HepG2 (cell line): ENCODE measurements around the gene ZNF146. TPM values are rescaled to one million over a fixed set of nuclear protein-coding genes. Genes with fewer than 3 reads are reported as not detected.
A peak's percentile ranks its signal among the peaks of the same experiment; 100 is the strongest.

Source experiments
- AHR ChIP-seq: IDR thresholded peaks from 2 replicates; pipeline ENCODE4 v1.6.1; 2018; ENCODE audit warnings: missing genetic modification reagents, missing compliant biosample characterization
- CHD4 ChIP-seq: fragments of 200-600 bp; sonication (generic); IDR thresholded peaks from 2 replicates; pipeline ENCODE4 v1.7.0; 2017; ENCODE audit warnings: mild to moderate bottlenecking, low read length, borderline replicate concordance
- ELF4 ChIP-seq: sonication (generic); formaldehyde crosslinking; IDR thresholded peaks from 2 replicates; pipeline ENCODE4 v1.5.0; 2020; ENCODE audit warnings: missing genetic modification reagents, mild to moderate bottlenecking, moderate library complexity, borderline replicate concordance
- FOXK1 ChIP-seq: sonication (generic); formaldehyde crosslinking; IDR thresholded peaks from 2 replicates; pipeline ENCODE4 v1.4.0; 2020; ENCODE audit warnings: low read depth, missing genetic modification reagents, borderline replicate concordance
- HCFC1 ChIP-seq: fragments of 150-350 bp; IDR thresholded peaks from 2 replicates; pipeline ENCODE4 v1.6.1; 2014; ENCODE audit warnings: low read depth, low read length
- HDAC6 ChIP-seq: fragments of 200-600 bp; sonication (generic); IDR thresholded peaks from 2 replicates; pipeline ENCODE4 v1.7.0; 2017; ENCODE audit warnings: mild to moderate bottlenecking, antibody characterized with exemption, low read length, low read depth
- MIXL1 ChIP-seq: IDR thresholded peaks from 2 replicates; pipeline ENCODE4 v1.6.1; 2016
- NFKB2 ChIP-seq: sonication (generic); formaldehyde crosslinking; IDR thresholded peaks from 2 replicates; pipeline ENCODE4 v1.4.0; 2020; ENCODE audit warnings: missing genetic modification reagents, borderline replicate concordance
- NRL ChIP-seq: sonication (generic); formaldehyde crosslinking; IDR thresholded peaks from 2 replicates; pipeline ENCODE4 v1.5.0; 2020; ENCODE audit warnings: missing genetic modification reagents, mild to moderate bottlenecking, moderate library complexity, borderline replicate concordance
- POGK ChIP-seq: sonication (generic); formaldehyde crosslinking; conservative IDR thresholded peaks from 2 replicates; pipeline ENCODE4 v1.8.0; 2022; ENCODE audit warnings: mild to moderate bottlenecking, moderate library complexity, missing genetic modification reagents
- SIX4 ChIP-seq: sonication (generic); formaldehyde crosslinking; IDR thresholded peaks from 2 replicates; pipeline ENCODE4 v1.4.0; 2020; ENCODE audit warnings: missing genetic modification reagents
- ZFP62 ChIP-seq: sonication (generic); formaldehyde crosslinking; IDR thresholded peaks from 2 replicates; pipeline ENCODE4 v1.4.0; 2020; ENCODE audit warnings: missing genetic modification reagents
- ZNF138 ChIP-seq: sonication (generic); formaldehyde crosslinking; IDR thresholded peaks from 2 replicates; pipeline ENCODE4 v1.5.0; 2020; ENCODE audit warnings: mild to moderate bottlenecking, low read depth, missing genetic modification reagents
- ZNF326 ChIP-seq: sonication (generic); formaldehyde crosslinking; IDR thresholded peaks from 2 replicates; pipeline ENCODE4 v1.4.0; 2020; ENCODE audit warnings: missing genetic modification reagents, borderline replicate concordance
- ZNF557 ChIP-seq: sonication (generic); formaldehyde crosslinking; IDR thresholded peaks from 2 replicates; pipeline ENCODE4 v1.4.0; 2020; ENCODE audit warnings: missing genetic modification reagents
- ZNF670 ChIP-seq: sonication (generic); formaldehyde crosslinking; IDR thresholded peaks from 2 replicates; pipeline ENCODE4 v1.8.0; 2022; ENCODE audit warnings: mild to moderate bottlenecking, missing genetic modification reagents, borderline replicate concordance
- ZNF672 ChIP-seq: sonication (generic); formaldehyde crosslinking; IDR thresholded peaks from 2 replicates; pipeline ENCODE4 v1.8.1; 2022; ENCODE audit warnings: missing genetic modification reagents
- ZNF746 ChIP-seq: sonication (generic); formaldehyde crosslinking; IDR thresholded peaks from 2 replicates; pipeline ENCODE4 v1.8.0; 2022; ENCODE audit warnings: mild to moderate bottlenecking, missing genetic modification reagents
- ZNF768 ChIP-seq: sonication (generic); formaldehyde crosslinking; IDR thresholded peaks from 2 replicates; pipeline ENCODE4 v1.4.0; 2020; ENCODE audit warnings: missing genetic modification reagents
- ZSCAN31 ChIP-seq: sonication (generic); formaldehyde crosslinking; IDR thresholded peaks from 2 replicates; pipeline ENCODE4 v1.5.0; 2020; ENCODE audit warnings: low read depth, mild to moderate bottlenecking, missing genetic modification reagents
- ZUFSP ChIP-seq: sonication (generic); formaldehyde crosslinking; IDR thresholded peaks from 2 replicates; pipeline ENCODE4 v1.9.0; 2021; ENCODE audit warnings: missing genetic modification reagents, mild to moderate bottlenecking, borderline replicate concordance
- polyA plus RNA-seq, 8 experiments: library from polyadenylated mRNA; depleted of rRNA in 3 of 8; stranded (reverse) in 7 of 8; unstranded in 1 of 8; fragments of >200 nt; fragmentation: Illumina TruSeq in 4 of 8; extraction: Trizol in 4 of 8; gene quantifications; 2 replicates each; pipeline versions ENCODE4 v1.2.1 to v1.2.3, GENCODE V29; 2011 to 2016; ENCODE audit warnings: low read depth in 4 of 8, missing spikeins in 1 of 8, mixed read lengths in 1 of 8; ENCODE audit not compliant: insufficient read depth in 1 of 8
- total RNA-seq, 5 experiments: library from RNA; depleted of rRNA; stranded (reverse); fragments of >200 nt; fragmentation: Illumina TruSeq; extraction: Trizol; gene quantifications; 2 replicates each; pipeline ENCODE4 v1.2.3, GENCODE V29; 2016; ENCODE audit warnings: low read depth in 1 of 5
- TF ChIP-seq, protein P1 (sequence below), 2 experiments: sonication (generic) in 1 of 2; formaldehyde crosslinking in 1 of 2; IDR thresholded peaks; 2 replicates each; pipeline versions ENCODE4 v1.4.0 to v1.6.1; 2016 to 2020; ENCODE audit warnings: borderline replicate concordance in 1 of 2, low read depth in 1 of 2, mild to moderate bottlenecking in 1 of 2, missing genetic modification reagents in 1 of 2

ZNF146 gene
- total and polyA plus RNA-seq, 2 of the 13 experiments (the other 11 are each of a cell fraction or from before 2014, with no cell fraction given): 28.4 to 52.7 TPM

DNA sequence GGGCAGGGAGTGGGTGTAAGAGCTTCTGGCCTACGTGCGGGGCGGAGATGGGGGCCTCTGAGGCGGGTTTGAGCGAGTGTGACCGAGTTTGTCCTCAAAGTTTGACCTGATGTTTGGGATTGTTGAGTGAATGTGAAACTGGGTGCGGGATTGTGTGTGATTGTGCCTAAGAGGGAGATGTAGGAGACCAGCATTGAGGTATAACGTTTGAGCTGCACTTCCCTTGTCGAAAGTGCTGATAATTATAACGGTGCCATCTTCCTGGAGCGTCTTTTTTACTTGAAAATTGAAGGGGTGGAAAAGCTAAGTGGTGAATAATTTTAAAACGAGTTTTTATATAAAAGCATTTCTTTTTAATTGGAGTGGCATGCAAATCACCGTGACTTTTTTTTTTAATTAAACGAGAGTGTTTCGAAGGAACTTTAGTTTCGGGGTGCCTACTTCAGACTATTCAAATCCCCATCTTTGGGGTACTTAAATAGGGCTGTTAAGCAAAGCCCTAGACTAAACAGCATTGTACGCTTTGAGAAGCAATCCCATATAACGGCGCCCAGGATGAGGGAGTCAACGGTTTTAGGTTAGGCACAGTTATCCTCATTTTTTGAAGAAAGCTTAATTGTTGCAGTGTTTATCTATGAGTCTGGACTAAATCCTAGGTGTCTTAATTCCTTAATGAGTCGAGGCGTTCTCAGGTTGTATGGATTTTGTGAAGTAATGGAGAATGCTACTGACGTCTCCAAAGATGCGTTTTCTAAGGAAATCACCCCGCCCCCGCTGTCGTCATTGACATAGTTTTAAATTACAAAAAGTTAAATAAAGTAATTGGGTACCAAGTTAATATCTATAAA is 594 bp downstream of the ZNF146 start (continued):
- no peak for TF ChIP-seq ZNF326
- TF ChIP-seq SIX4 (CRISPR knock-in tag): no peak
- no peak for TF ChIP-seq ZNF746
- no peak for TF ChIP-seq ELF4 (CRISPR knock-in tag)
- TF ChIP-seq FOXK1 (CRISPR knock-in tag): no peak
- TF ChIP-seq ZSCAN31 (CRISPR knock-in tag): no peak
- TF ChIP-seq ZNF672 (CRISPR knock-in tag): no peak
- TF ChIP-seq AHR (CRISPR knock-in tag): no peak
- TF ChIP-seq NFKB2 (CRISPR knock-in tag): peak; percentile 59; the same call in 1 of the 2 replicates
- no peak for TF ChIP-seq NRL
- no peak for TF ChIP-seq ZNF768 (CRISPR knock-in tag)
- TF ChIP-seq ZNF670 (CRISPR knock-in tag): peak; percentile 47; the same call in 1 of the 2 replicates
- no peak for TF ChIP-seq ZFP62 (CRISPR knock-in tag)
- TF ChIP-seq CHD4: no peak
- TF ChIP-seq ZUFSP: no peak
- no peak for TF ChIP-seq MIXL1 (CRISPR knock-in tag)
- TF ChIP-seq, protein P1, sequence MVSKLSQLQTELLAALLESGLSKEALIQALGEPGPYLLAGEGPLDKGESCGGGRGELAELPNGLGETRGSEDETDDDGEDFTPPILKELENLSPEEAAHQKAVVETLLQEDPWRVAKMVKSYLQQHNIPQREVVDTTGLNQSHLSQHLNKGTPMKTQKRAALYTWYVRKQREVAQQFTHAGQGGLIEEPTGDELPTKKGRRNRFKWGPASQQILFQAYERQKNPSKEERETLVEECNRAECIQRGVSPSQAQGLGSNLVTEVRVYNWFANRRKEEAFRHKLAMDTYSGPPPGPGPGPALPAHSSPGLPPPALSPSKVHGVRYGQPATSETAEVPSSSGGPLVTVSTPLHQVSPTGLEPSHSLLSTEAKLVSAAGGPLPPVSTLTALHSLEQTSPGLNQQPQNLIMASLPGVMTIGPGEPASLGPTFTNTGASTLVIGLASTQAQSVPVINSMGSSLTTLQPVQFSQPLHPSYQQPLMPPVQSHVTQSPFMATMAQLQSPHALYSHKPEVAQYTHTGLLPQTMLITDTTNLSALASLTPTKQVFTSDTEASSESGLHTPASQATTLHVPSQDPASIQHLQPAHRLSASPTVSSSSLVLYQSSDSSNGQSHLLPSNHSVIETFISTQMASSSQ (IDR thresholded peaks at IDR 0.05; ENCODE audit: low read depth): 0 out of 2 replicates have a peak, but pooled peaks have one; percentile 9
- TF ChIP-seq, protein P1 (CRISPR knock-in tag; IDR thresholded peaks at IDR 0.05; ENCODE audit: borderline replicate concordance): no peak
- 0 out of 2 replicates have a peak, but pooled peaks have one; percentile 8 for TF ChIP-seq POGK
- TF ChIP-seq HDAC6: no peak
- TF ChIP-seq ZNF557 (CRISPR knock-in tag): peak; percentile 76; the same call in 1 of the 2 replicates
- TF ChIP-seq ZNF138 (CRISPR knock-in tag): 0 out of 2 replicates have a peak, but pooled peaks have one; percentile 31
- no peak for TF ChIP-seq HCFC1
